HG02588 (cell line): Measurements from ENCODE around the gene ABCB7.
"Not testable (repeated sequence)": the region's sequence is repeated elsewhere in the genome, so short reads cannot be mapped to it uniquely, and the experiment has no call there.

Source experiments
- ATAC-seq: cut with Tn5 transposase; IDR thresholded peaks from one replicate; pipeline ENCODE4 v1.9.1; 2021; ENCODE audit warnings: mild to moderate bottlenecking, moderate library complexity; ENCODE audit not compliant: unreplicated experiment

Gene ABCB7

GRCh38 chrX:75106772-75107171 is 49.3 kb downstream of the ABCB7 start:
- ATAC-seq = no peak

GRCh38 chrX:75096331-75096730 is 59.8 kb downstream of the ABCB7 start:
- ATAC-seq = no peak

- ATAC-seq = no peak
These were observed 69.3 kb downstream of the ABCB7 start for GRCh38 chrX:75086731-75087195.

- ATAC-seq = no peak
These were observed 71.3 kb downstream of the ABCB7 start for GRCh38 chrX:75084757-75085156.

GRCh38 chrX:75076429-75076828 is 79.7 kb downstream of the ABCB7 start:
- ATAC-seq = no peak

- no peak for ATAC-seq
These were observed 81.6 kb downstream of the ABCB7 start for GRCh38 chrX:75074475-75074874.

GRCh38 chrX:75071334-75071733 is 84.7 kb downstream of the ABCB7 start:
- no peak for ATAC-seq

GRCh38 chrX:75067931-75068330 is 88.2 kb downstream of the ABCB7 start:
- ATAC-seq = no peak

- ATAC-seq = no peak
These were observed 94.4 kb downstream of the ABCB7 start for GRCh38 chrX:75061701-75062100.

GRCh38 chrX:75051047-75051446 is 105.0 kb downstream of the ABCB7 start:
- ATAC-seq = no peak

- no peak for ATAC-seq
These were observed 110.7 kb downstream of the ABCB7 start for GRCh38 chrX:75045369-75045768.

- not testable (repeated sequence) for ATAC-seq
These were observed 111.9 kb downstream of the ABCB7 start for GRCh38 chrX:75044142-75044541.

GRCh38 chrX:75038925-75039324 is 117.2 kb downstream of the ABCB7 start:
- ATAC-seq = no peak
